H1 (cell line): ENCODE measurements around the gene BIN1. TPM values are rescaled to one million over a fixed set of nuclear protein-coding genes. Genes with fewer than 3 reads are reported as not detected.

Experiments used
- BRCA1 ChIP-seq: IDR thresholded peaks from 2 replicates; pipeline ENCODE4 v1.6.1; 2012; ENCODE audit warnings: low read depth, low read length, improper control_type of control experiment
- CBX5 ChIP-seq: fragments of 300-800, 300-1000 bp; sonication (generic); IDR thresholded peaks from 2 replicates; pipeline ENCODE4 v1.7.1; 2016; ENCODE audit warnings: antibody characterized with exemption, low read length, low read depth
- CHD1 ChIP-seq: IDR thresholded peaks from 2 replicates; pipeline ENCODE4 v1.6.1; 2012; ENCODE audit warnings: low read depth, low read length, improper control_type of control experiment
- RAD21 ChIP-seq, 2 experiments: IDR thresholded peaks in 1 of 2; conservative IDR thresholded peaks in 1 of 2; 2 replicates each; pipeline ENCODE4 v1.6.1; 2011; ENCODE audit warnings: low read depth in 2 of 2, low read length in 2 of 2, improper control_type of control experiment in 1 of 2, inconsistent platforms in 1 of 2, mild to moderate bottlenecking in 1 of 2, moderate library complexity in 1 of 2
- SP2 ChIP-seq: IDR thresholded peaks from 2 replicates; pipeline ENCODE4 v1.6.1; 2012; ENCODE audit warnings: mild to moderate bottlenecking, low read length, inconsistent platforms
- SUZ12 ChIP-seq: fragments of 200-600 bp; sonication (generic); IDR thresholded peaks from 2 replicates; pipeline ENCODE4 v1.6.1; 2012; ENCODE audit warnings: mild to moderate bottlenecking, inconsistent platforms, low read length, moderate library complexity, mixed read lengths
- TAF1 ChIP-seq: IDR thresholded peaks from 2 replicates; pipeline ENCODE4 v1.6.1; 2011; ENCODE audit warnings: mild to moderate bottlenecking, low read depth, low read length
- TAF7 ChIP-seq: optimal IDR thresholded peaks from 2 replicates; pipeline ENCODE3; 2011; ENCODE audit warnings: low read depth, mild to moderate bottlenecking, inconsistent platforms, low read length, moderate library complexity, borderline replicate concordance
- polyA plus RNA-seq, 7 experiments: library from polyadenylated mRNA; depleted of rRNA in 3 of 7; stranded (reverse) in 5 of 7; unstranded in 2 of 7; fragments of >200 nt in 5 of 7; fragments of 200-250 nt in 2 of 7; gene quantifications; 1 replicate in 5 of 7; 2 replicates in 1 of 7; 4 replicates in 1 of 7; pipeline versions ENCODE4 v1.2.1 to v1.2.3, GENCODE V29; 2011 to 2013; ENCODE audit warnings: missing spikeins in 2 of 7, mixed read lengths in 2 of 7
- total RNA-seq: library from RNA; stranded (reverse); fragmentation: NEBNext Ultra II Directional; extraction: Animal tissue kit (Norgen Biotek cat#: 25700); gene quantifications from 2 replicates; pipeline ENCODE4 v1.2.1, GENCODE V29; 2021

BIN1 gene
- total and polyA plus RNA-seq, 2 of the 8 experiments (the other 6 are each of a cell fraction or from before 2014, with no cell fraction given), result 23.6 to 35.6 TPM

DNA sequence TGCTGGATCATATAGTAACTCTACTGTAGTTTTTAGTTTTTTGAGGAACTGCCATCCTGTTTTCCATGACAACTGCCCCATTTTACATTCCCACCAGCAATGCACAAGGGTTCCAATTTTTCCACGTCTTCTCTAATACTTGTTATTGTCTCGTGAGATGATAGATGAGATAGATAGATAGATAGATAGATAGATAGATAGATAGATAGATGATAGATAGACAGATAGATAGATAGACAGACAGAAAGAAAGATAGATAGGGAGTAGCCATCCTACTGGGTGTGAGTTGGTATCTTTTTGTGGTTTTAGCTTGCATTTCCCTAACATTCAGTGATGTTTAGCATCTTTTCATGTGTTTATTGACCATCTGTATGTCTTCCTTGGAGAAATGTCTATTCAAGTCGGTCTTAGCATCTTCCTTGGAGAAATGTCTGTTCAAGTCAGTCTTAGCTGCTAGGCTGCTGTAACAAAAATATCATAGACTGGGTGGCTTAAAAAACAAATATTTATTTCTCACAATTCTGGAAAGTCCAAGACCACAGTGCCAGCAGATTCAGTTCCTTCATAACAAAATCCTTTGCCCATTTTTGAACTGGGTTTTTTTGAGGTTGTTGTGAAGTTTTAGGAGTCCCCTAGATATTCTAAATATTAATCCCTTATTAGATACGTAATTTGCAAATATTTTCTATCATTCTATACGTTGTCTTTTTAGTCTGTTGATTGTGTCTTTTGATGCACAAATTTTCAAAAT is 98.5 kb downstream of the BIN1 start (continued):
- TF ChIP-seq TAF7, result no peak
- TF ChIP-seq BRCA1, result no peak
- no peak for TF ChIP-seq SP2
- no peak for TF ChIP-seq RAD21 (IDR thresholded peaks at IDR 0.05 in 1 of 2, conservative IDR thresholded peaks at IDR 0.05 in 1 of 2; ENCODE audit: low read depth in 2 of 2, low read length in 2 of 2)
- no peak for TF ChIP-seq CBX5
- no peak for TF ChIP-seq SUZ12
- TF ChIP-seq TAF1, result no peak
- no peak for TF ChIP-seq CHD1
